HG03342 (cell line): ENCODE measurements around the gene DLGAP4.

Experiments
- ATAC-seq: cut with Tn5 transposase; IDR thresholded peaks from one replicate; pipeline ENCODE4 v1.9.1; 2021; ENCODE audit warnings: mild to moderate bottlenecking, moderate library complexity; ENCODE audit not compliant: unreplicated experiment

The DLGAP4 gene

DNA sequence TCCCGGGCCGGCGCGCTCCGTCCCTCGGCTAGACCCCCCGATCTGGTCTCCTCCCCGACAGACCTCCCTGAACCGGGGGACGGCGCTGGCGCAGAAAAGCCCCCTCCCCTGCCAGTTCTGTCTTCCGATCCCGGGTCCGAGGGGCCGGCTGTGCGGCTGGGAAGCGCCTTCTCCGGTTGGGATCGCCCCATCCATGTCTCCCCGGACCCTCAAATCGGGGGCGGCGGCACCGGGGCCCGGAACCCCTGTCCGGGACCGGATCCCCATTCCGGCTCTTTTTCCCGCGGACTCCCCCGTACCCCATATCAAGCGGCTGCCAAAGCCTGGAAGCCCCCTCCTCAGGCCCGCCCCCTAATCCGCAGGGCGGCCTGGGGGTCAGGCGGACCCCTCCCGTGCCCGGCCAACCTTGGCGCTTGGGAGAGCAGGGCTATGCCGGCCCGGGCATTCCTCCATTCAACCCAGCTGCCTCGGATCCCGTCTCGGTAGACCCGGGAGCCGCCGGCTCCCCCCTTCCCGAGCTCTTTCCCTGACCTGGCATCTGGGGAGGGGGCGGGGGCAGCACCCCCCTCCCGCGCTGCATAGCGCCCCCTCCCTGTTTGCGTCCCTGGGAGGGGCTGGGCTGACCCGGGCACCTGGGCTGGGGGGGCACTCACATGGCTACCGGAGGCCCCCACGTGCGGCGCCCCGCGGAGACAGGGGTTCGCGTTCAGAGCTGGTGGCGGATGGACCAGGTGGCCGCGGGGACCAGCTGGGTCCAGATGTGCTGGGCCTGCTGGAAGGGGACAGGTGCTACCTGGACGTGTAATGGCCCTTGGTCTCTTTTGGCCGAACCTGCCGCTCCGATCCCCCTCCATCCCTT lies 643 bp downstream of the DLGAP4 start:
- ATAC-seq = no peak

DNA sequence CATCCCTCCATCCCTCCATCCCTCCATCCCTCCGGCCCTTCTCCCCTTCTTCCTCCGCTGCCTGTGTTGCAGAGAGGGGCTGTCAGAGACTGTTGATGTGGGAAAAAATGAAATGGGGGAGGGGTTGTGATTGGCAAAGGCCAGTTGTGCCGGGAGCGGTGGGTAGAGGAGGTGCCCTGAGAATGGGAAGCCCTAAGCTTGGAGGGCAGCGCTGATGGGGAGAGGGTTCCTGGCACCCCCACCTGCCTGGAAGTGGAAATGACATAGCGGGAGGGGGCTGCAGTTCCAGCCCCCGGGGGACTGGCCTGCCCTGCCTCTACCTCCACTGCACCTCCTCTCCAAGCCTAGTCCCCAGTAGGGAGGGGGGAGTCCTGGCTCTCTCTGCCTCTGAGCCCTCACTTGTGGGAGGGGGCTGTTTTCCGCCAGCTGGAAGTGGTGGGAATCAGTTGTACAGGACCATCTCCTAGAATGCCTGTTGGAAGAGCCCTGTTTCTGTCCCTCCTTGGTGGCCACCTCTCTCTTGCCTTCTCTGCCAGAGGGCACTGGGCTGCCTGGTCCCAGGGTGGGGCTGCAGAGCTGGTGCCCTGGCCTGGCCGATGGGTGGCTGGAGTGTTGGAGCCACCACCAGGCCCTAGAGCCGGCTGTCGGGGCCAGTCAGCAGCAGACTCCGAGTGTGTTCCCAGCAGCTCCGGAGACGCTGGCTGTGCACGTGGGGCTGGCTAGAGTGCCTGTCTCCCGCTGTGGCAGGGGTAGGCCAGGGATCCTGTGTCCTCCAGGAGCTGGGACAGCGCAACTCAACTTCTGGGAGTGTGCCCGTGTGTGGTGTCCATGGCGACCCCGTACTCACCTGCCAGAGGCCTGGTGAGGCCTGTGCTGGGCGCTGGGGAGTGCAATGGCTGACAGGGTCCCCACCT lies 1.5 kb downstream of the DLGAP4 start:
- no peak for ATAC-seq

DNA sequence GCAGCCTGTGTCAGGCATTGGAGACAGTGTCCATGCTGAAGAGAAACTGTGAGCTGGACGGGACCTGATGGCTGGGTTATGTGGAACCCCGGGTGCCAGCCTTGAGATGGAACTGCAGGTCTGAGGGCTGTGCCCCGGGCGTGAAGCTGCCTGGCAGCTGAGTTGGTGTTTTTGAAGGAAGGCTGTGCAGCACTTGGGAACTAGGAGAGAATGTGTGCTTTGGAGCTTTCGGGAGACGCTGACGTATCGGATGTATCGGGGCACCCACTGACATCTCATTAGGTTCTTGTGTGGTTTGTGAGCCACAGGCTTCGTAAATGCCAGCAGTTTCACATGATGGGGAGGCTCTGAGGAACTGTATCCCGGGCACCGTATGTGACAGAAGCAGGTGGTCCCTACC lies 2.2 kb downstream of the DLGAP4 start:
- ATAC-seq = no peak

DNA sequence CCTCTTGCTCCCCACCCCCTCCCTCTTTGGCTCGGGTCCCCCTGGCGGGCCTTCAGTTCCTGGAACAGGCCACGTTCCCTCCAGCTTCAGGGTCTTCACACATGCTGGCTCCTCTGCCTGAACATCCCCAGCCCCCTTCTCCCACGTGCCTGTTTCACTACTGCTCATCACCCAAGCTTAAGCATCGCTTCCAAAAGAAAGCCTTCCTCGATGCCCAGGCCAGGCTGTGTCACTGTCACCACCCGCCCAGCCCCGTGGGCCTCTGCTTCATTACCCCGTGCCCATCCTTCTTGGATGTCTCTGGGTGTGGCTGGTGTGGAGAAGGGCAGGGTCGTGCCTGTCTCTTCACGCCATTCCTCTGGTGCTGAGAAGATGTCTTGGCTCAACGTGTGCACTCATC lies 2.8 kb downstream of the DLGAP4 start:
- ATAC-seq = no peak

DNA sequence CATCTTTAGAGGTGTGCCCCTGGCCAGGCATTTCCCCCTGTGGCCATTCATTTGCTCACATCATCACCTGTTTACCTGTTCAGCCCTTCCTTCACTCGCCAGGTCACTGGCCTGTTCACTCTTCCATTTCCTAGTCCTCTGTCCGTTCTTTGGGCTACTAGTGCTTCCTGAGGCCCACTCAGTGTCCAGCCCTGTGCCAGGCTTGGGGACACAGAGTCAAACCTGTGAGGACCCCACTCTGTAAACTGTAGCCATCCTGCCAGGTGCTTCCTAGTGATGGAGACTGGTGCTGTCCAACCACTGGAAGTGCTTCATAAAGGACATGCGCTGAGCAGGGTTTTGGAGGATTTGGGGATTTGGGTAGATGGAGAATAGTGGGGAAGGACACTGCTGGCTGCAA lies 3.5 kb downstream of the DLGAP4 start:
- ATAC-seq = no peak

DNA sequence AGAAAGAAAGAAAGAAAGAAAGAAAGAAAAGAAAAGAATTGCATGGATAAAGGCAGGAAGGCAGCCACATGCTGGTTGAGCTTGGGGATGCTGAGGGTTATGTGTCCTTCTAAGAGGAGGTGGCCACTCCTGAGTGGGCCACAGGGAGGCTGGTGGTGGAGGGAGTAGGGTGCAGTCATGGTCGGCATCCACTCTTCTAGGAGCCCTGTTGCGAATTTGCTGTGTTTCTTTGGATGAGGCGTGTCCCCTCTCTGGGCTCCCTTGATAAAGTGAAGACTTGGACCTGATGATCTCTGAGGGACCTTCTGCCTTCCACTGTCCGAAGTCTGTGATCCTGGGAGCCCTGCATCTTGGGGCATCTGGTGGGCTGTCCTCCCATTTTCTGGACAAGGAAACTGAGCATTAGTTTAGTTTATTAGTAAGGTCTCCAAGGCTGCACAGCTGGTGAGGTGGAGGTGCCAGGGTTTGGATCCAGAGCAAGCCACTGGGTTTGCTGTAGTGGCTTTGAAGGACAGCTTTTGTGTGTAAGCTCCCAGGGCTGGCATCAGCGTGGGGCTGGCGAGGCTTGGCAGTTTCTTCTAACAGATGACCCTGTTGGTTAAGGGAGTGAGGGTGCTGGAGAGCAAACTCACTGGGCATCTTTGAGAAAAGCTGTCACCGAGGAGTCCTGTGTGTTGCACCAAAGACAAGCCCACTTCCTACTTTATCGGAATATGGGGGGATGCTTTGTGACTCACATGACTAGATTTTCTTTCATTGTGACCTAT lies 4.3 kb downstream of the DLGAP4 start:
- ATAC-seq = no peak

DNA sequence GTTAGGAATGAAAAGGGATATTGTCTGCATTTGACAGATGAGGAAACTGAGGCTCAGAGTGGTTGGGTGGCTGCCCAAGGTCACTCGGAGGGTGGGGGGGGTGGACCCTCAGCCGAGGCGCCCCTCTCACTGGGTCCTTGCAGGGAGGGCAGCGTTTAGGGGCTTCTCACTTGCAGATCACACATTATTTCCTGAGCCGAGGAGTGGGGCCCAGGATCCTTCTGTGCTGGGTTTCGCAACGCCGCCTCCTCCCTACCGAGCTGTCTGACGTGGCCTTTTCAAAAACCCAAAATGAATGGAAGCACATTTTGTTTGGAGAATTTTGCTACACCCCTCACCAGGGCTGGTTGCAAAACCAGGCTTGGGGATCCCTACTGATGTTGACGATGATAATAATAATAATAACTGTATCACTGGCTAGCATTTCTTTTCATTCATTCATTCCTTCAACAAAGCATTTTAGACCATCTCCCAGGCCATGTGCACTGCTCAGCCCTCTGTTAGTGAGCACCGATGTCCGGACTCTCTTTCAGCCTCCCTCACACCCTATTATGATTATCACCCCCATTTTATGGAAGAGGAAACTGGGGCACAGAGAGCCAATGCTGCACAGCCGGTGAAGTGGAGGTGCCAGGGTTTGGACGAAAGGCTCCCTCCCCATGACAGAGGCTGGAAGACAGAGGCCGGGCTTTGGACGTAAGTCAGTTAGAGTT lies 5.2 kb downstream of the DLGAP4 start:
- no peak for ATAC-seq

DNA sequence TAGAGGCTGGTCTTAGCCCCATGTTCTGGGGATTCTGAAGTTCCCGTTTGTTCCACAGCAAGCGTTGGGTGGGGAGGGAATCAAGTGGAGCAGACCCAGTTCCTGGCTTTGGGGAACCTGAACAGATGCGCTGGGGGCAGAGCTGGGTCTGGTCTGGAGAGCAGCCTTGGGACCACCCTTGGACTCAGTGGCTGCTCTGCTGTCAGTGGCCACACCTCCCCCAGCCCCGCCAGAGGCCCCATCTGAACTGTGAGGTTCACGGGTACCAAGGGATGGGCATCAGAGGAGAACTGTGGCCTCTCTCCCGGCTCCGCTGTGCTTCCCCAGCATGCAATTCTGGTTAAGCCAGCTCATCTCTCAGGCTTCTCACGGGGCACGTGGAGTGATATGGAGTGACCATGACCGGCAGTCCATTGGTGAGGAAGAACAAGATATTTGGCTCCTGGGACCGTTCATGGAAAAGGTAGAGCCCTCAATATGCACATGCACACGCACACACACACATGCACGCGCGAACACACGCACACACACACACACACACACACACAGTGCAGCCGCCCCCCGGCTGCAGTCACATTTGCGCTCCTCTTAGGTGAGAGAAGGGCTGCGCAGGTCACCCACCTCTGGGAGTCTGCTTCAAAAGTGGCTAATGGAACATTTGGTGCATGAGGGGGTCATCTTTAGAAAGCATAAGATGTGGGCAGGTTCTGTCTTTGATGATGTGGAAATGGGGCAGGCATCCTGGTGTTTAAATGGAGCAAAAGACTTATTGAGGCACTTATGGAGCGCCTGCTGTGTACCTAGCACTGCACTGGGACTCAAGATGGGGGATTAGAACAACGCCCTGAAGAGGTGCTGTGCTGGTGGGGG lies 6.0 kb downstream of the DLGAP4 start:
- no peak for ATAC-seq

DNA sequence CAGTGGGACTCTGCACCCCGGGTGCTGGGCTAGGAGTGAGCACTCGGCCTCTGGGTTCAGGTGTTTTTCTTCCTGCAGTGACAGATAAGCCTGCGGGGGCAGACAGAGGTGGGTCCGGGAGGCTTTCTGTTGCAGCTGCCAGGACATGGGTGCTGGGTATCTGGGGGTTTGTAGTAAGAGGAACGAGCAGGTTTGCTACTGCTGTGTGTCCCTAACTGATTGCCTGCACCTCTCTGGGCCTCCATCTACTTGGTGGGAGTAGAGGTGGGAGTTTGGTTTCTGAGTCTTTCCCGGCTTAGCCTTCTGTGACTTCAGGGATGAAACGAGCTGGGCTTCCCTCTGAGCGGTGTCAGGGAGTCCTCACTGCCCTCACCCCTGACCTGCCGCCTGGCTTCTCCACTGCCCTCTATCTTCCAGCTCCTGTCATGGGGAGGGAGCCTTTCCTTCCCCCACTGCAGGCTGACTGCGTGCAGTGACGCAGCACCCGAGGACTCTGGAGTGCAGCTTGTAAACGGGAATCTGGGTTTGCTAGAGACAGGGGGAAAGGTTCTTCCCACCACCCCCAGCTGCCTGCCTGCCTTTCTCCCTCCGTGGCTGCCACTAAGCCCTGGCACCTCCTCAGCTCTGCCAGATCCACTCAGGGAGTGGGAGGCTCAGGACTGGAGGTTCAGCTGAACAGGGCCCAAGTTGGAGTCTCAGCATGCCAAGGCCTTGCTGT lies 6.7 kb downstream of the DLGAP4 start:
- ATAC-seq = no peak

DNA sequence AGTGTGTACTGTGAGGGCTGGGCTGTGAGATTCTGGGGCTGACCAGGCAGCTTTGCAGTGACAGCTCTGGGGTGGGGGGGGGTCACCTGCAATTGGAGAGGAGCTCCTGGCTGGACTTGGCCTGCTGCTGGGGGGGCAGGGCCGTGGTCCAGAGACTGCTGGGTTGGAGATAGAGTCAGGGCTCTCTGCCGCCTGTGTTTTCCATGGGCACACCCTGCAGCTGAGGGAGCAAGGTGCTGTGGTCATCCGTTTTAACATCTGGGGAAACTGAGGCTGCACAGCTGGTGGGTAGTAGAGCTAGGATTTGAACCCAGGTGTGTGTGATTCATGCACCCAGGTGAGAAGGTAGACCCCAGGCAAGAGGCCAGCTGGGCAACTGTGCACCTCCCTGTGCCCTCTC lies 7.3 kb downstream of the DLGAP4 start:
- no peak for ATAC-seq

DNA sequence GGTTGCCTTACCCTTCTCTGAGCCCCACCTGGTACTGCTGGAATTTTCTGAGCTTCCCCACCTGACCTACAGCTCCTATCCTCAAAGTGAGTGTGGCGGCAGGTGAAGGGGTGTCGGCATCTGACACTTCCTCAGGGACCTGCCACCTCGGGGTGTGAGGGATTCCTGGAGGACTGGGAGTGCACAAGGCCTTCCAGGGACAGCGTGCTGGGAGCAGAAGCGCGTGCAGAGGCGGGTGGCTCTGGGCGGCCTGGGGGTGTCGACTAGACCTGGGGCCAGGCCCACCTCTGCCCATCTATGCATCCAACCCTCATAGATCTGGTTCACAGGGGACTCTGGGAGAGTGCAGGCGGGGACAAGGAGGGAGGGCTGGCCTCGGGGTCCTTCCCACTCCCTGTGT lies 7.8 kb downstream of the DLGAP4 start:
- no peak for ATAC-seq

DNA sequence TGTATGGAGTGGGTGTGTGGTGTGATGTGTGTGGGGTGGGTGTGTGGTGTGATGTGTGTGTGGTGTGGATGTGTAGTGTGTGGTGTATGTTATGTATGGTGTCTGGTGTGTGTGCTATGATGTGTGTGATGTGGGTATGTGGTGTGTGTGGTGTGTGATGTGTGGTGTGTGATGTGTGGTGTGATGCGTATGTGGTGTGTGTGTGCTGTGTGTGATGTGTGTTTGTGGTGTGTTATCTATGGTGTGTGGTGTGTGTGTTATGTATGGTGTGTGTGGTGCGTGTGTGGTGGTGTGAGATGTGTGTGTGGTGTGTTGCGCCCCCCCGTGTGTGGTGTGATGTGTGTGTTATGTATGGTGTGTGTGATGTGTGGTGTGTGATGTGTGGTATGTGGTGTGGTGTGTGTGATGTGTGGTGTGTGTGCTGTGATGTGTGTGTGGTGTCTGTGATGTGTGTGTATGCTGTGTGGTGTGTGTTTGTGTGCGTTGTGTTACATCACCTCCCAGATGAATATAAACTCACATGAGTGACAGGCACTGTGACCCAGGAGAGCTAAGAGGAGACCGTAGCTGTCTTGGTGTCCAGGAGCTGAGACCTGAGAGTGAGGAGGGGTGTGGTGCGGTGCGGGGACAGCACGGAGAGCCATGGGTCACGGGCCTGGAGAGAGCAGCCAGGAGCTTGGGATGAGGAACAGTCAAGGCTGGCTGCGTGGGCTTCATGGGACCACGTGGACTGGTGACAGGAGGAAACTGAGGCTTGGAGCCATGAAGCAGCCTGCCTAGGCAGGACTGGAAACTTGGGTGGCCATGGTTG lies 8.8 kb downstream of the DLGAP4 start:
- no peak for ATAC-seq

DNA sequence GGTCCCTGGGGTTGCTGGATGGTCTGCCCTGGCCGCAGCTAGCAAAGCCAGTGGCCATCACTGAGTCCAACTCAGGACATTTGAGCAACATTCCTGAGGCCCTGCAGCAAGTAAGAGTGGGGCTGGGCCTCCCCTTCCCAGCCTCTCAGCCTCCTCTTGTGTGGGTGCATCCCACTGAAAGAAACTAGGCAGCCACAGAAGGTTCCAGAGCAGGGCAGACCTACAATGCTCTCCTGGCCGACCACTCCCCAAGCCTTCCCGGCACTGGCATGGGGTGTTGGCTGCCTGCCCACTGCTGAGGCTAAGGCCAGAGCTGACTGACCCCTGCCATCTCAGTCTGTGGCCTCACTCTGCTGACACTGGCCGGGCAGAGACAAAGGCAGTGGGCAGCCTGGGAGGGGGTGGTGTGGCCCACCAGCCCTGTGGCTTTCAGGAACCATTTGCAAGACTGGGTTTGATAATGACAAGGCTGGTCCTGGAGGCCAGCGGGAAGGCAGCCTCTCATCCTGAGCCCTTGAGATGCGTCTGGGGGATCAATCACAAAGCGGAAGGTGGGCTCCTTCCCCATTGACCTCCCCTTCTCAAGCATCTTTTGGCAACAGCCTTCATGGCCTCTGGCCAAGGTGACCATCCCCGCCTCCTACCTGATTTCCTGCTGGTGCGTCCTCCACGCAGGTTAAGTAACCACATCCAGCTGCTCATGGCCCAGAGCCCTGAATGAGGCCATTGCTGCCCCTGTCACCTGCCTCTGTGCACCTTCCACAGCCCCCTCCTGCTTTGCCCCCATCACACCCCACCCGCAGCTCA lies 9.6 kb downstream of the DLGAP4 start:
- ATAC-seq = no peak

DNA sequence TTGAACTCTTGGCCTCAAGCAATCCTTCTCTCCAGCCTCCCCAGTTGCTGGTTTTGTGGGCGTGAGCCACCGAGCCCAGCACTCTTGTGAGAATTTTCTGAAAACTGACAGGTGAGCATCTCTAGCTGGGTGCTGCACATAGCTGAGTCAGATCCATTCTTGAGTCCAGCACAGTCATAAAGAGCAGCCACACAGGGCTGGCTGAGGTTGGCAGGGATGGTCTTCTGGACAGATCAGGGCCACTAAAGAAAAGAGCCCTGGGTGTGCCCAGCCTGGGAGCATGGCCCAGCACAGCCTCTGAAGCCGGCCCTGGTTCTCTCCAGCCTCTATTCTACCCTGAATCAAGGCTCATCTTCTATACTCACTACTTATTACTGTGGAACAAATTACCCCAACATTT lies 11.5 kb downstream of the DLGAP4 start:
- no peak for ATAC-seq

DNA sequence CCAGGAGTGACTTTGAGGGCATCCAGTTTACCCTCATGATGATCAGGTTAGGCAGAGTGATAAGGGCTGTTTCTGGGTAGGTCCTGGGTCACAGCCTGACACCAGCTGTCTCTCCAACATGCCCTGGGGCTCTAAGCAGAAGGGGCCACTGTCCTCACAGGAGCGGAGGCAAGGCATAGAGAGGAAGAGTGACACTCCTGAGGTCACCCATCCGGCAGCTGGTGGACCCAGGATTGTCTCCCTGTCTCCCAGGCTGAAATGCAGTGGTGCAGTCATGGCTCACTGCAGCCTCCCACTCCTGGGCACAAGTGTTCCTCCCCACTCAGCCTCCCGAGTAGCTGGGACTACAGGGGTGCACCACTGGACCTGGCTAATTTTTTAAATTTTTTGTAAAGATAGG lies 12.0 kb downstream of the DLGAP4 start:
- no peak for ATAC-seq

DNA sequence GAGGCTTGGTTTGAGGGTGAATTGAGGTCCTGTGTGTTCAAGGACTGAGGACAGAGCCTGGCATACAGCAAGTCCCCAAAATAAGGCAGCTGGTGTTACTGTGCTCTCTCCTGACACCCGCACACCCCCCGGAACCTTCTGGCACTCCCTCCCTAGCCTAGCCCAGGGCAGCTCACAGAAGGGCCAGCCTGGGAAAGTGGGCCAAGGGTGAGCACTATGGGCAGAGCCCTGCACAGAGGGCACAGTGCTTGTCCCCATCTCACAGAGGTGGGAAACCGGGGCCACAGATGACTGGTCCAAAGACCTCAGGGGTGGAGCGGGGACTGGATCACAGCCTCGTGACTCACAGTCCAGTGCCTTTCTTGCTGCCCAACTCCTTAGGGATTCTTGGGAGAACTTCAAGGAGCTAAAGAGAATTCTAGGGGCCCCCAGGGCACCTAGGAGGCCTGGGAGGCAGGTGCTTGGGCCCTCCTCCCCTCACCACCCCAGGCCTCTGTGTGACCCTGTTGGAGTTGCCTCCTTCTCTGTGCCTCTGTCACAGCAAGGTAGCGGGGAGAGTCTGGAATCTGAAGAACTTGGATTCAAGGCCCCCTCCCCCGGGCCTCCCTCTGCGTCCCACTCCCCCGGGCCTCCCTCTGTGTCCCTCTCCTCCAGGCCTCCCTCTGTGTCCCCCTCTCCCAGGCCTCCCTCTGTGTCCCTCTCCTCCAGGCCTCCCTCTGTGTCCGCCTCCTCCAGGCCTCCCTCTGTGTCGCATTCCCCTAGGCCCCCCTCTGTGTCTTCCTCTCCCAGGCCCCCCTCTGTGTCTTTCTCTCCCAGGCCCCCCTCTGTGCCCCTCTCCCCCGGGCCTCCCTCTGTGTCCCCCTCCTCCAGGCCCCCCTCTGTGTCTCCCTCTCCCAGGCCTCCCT lies 13.5 kb downstream of the DLGAP4 start:
- no peak for ATAC-seq
